GM12864 (cell line): ENCODE results near the gene TCEA3.

Source experiments
- DNase-seq: peaks from one replicate; pipeline ENCODE4 v3.0.0-alpha.2; 2011; ENCODE audit warnings: low read depth
- H3K4me3 ChIP-seq: 2 replicates; pipeline ENCODE4 v1.5.1; 2011; ENCODE audit warnings: mild to moderate bottlenecking, low read depth, low read length, control low read depth
- CTCF ChIP-seq: IDR thresholded peaks from 2 replicates; pipeline ENCODE4 v1.5.1; 2011; ENCODE audit warnings: low read depth, mild to moderate bottlenecking, moderate library complexity, low read length, control low read depth, inconsistent platforms; ENCODE audit errors: missing control alignments

TCEA3 gene

GRCh38 chr1:23358310-23358875, 66.2 kb downstream of the TCEA3 start:
- no peak overlapping the region for H3K4me3 ChIP-seq
- DNase-seq, result no peak
- no peak for TF ChIP-seq CTCF

GRCh38 chr1:23357138-23357908, 67.2 kb downstream of the TCEA3 start:
- no peak for DNase-seq
- TF ChIP-seq CTCF, result no peak
- H3K4me3 ChIP-seq, result no peak overlapping the region

GRCh38 chr1:23356471-23357137, 67.9 kb downstream of the TCEA3 start:
- H3K4me3 ChIP-seq, result no peak overlapping the region
- no peak for TF ChIP-seq CTCF
- no peak for DNase-seq

GRCh38 chr1:23354245-23354644, 70.3 kb downstream of the TCEA3 start:
- no peak overlapping the region for H3K4me3 ChIP-seq
- DNase-seq, result no peak
- no peak for TF ChIP-seq CTCF

- TF ChIP-seq CTCF, result no peak
- H3K4me3 ChIP-seq, result no peak overlapping the region
- no peak for DNase-seq
These were observed 72.4 kb downstream of the TCEA3 start for GRCh38 chr1:23352096-23352695.

GRCh38 chr1:23345920-23346319, 78.6 kb downstream of the TCEA3 start:
- no peak overlapping the region for H3K4me3 ChIP-seq
- DNase-seq, result no peak
- no peak for TF ChIP-seq CTCF
